Measurements from ENCODE around the gene KIF17.
"Not testable (repeated sequence)": the region's sequence is repeated elsewhere in the genome, so short reads cannot be mapped to it uniquely, and the experiment has no call there.

The KIF17 gene

GRCh38 chr1:20727746-20728316 lies 10.0 kb upstream of the KIF17 start:
- DNase-seq (ENCODE audit: low read depth), result no peak

GRCh38 chr1:20726932-20727745 lies 9.3 kb upstream of the KIF17 start:
- no peak for DNase-seq (ENCODE audit: low read depth)

GRCh38 chr1:20726118-20726911 lies 8.5 kb upstream of the KIF17 start:
- no peak for DNase-seq (ENCODE audit: low read depth)

GRCh38 chr1:20725189-20726117 lies 7.6 kb upstream of the KIF17 start:
- DNase-seq (ENCODE audit: low read depth), result no peak

GRCh38 chr1:20724364-20725188 lies 6.8 kb upstream of the KIF17 start:
- DNase-seq (ENCODE audit: low read depth), result no peak

- no peak for DNase-seq (ENCODE audit: low read depth)
These were observed 5.9 kb upstream of the KIF17 start for GRCh38 chr1:20723537-20724363.

GRCh38 chr1:20723159-20723536 lies 5.3 kb upstream of the KIF17 start:
- no peak for DNase-seq (ENCODE audit: low read depth)

GRCh38 chr1:20721117-20722061 lies 3.6 kb upstream of the KIF17 start:
- no peak for DNase-seq (ENCODE audit: low read depth)

GRCh38 chr1:20720631-20721091 lies 2.9 kb upstream of the KIF17 start:
- DNase-seq (ENCODE audit: low read depth), result no peak

- no peak for DNase-seq (ENCODE audit: low read depth)
These were observed 2.2 kb upstream of the KIF17 start for GRCh38 chr1:20719871-20720620.

- DNase-seq (ENCODE audit: low read depth), result no peak
These were observed 1.5 kb upstream of the KIF17 start for GRCh38 chr1:20719261-20719660.

GRCh38 chr1:20718343-20718882 lies 606 bp upstream of the KIF17 start:
- DNase-seq (ENCODE audit: low read depth), result not testable (repeated sequence)

GRCh38 chr1:20716232-20716631 lies 1.6 kb downstream of the KIF17 start:
- DNase-seq (ENCODE audit: low read depth), result no peak

- no peak for DNase-seq (ENCODE audit: low read depth)
These were observed 2.4 kb downstream of the KIF17 start for GRCh38 chr1:20715406-20715805.

GRCh38 chr1:20713440-20713839 lies 4.4 kb downstream of the KIF17 start:
- no peak for DNase-seq (ENCODE audit: low read depth)

- no peak for DNase-seq (ENCODE audit: low read depth)
These were observed 5.6 kb downstream of the KIF17 start for GRCh38 chr1:20712215-20712577.

GRCh38 chr1:20711285-20712214 lies 6.3 kb downstream of the KIF17 start:
- DNase-seq (ENCODE audit: low read depth), result no peak
